PC-9 (cell line): ENCODE data around the gene SPATC1L. TPM values are rescaled to one million over a fixed set of nuclear protein-coding genes. Genes with fewer than 3 reads are reported as not detected.

ENCODE experiments used
- BruUV-seq: library from RNA; stranded (reverse); fragments of 400-500 nt; replicated peaks from 2 replicates; lab custom pipeline; 2021; lab: Mats Ljungman, UMichigan
- CTCF ChIA-PET: fragments of 300-600 bp; sonication (Branson Sonifier 250); formaldehyde crosslinking; loops from one replicate; lab custom pipeline; 2022; ENCODE audit warnings: antibody characterized with exemption; lab: Charles Lee
- POLR2A ChIA-PET: fragments of 300-600 bp; sonication (Branson Sonifier 250); formaldehyde crosslinking; loops from one replicate; lab custom pipeline; 2022; ENCODE audit warnings: antibody characterized with exemption; ENCODE audit not compliant: unreplicated experiment; lab: Charles Lee
- DNase-seq, 2 experiments: peaks; one replicate each; pipeline versions ENCODE4 v3.0.0 to v3.0.0-alpha.2; 2015 to 2022; ENCODE audit warnings: mixed read lengths in 1 of 2
- H2AFZ ChIP-seq: fragments of 200-600 bp; sonication (generic); 2 replicates; pipeline ENCODE4 v1.8.1; 2017; ENCODE audit warnings: antibody characterized with exemption
- H3F3A ChIP-seq: fragments of 200-600 bp; sonication (generic); 2 replicates; pipeline ENCODE4 v1.8.1; 2017; ENCODE audit warnings: antibody characterized with exemption, mild to moderate bottlenecking, low read depth; ENCODE audit not compliant: insufficient read depth
- H3K27ac ChIP-seq: fragments of 200-600 bp; sonication (generic); 2 replicates; pipeline ENCODE4 v1.6.1; 2016; ENCODE audit warnings: mixed run types
- H3K27me3 ChIP-seq: fragments of 200-600 bp; sonication (generic); 2 replicates; pipeline ENCODE4 v1.6.1; 2016; ENCODE audit warnings: low read depth, mixed run types; ENCODE audit not compliant: insufficient read depth
- H3K36me3 ChIP-seq: fragments of 200-600 bp; sonication (generic); 2 replicates; pipeline ENCODE4 v1.6.1; 2016; ENCODE audit warnings: low read depth, mixed run types
- H3K4me1 ChIP-seq: fragments of 200-600 bp; sonication (generic); replicated peaks from 2 replicates; pipeline ENCODE4 v1.6.1; 2016; ENCODE audit warnings: mixed run types; ENCODE audit not compliant: insufficient read depth
- H3K4me2 ChIP-seq: fragments of 200-600 bp; sonication (generic); 2 replicates; pipeline ENCODE4 v1.6.1; 2017; ENCODE audit warnings: mixed run types
- H3K4me3 ChIP-seq: fragments of 200-600 bp; sonication (generic); 2 replicates; pipeline ENCODE4 v1.6.1; 2016; ENCODE audit warnings: mixed run types
- H3K79me2 ChIP-seq: fragments of 200-600 bp; sonication (generic); 2 replicates; pipeline ENCODE4 v1.6.1; 2017; ENCODE audit warnings: low read depth, mixed run types
- H3K9me2 ChIP-seq: fragments of 200-600 bp; sonication (generic); 2 replicates; pipeline ENCODE4 v1.8.1; 2017; ENCODE audit warnings: mild to moderate bottlenecking; ENCODE audit not compliant: insufficient read depth
- H3K9me3 ChIP-seq: fragments of 200-600 bp; sonication (generic); 2 replicates; pipeline ENCODE4 v1.8.1; 2016; ENCODE audit warnings: low read depth; ENCODE audit not compliant: insufficient read depth
- H4K20me1 ChIP-seq: fragments of 200-600 bp; sonication (generic); 2 replicates; pipeline ENCODE4 v1.8.1; 2017; ENCODE audit not compliant: insufficient read depth
- CTCF ChIP-seq: fragments of 200-600 bp; sonication (generic); conservative IDR thresholded peaks from 2 replicates; pipeline ENCODE4 v1.6.1; 2017; ENCODE audit warnings: mixed run types, antibody characterized with exemption, mild to moderate bottlenecking, moderate library complexity
- EZH2 ChIP-seq: fragments of 200-600 bp; sonication (generic); IDR thresholded peaks from 2 replicates; pipeline ENCODE4 v1.8.0; 2017; ENCODE audit warnings: antibody characterized with exemption, low read depth
- intact Hi-C: fragments of 100-400 bp; cut with micrococcal nuclease; formaldehyde crosslinking; loops from one replicate; pipeline ENCODE4 v1.10.0; 2022; ENCODE audit not compliant: unreplicated experiment
- total RNA-seq: library from RNA; stranded (reverse); gene quantifications from 2 replicates; pipeline ENCODE4 v1.2.3, GENCODE V29; 2021

Gene SPATC1L
- total RNA-seq, 1 experiment from 2014 or later, result 32.7 TPM

- Histone ChIP-seq H3K9me2 (no peaks in the 10 kb centered on the region), H3K27me3 (no peaks in the 10 kb centered on the region), H3K9me3 (no peaks in the 10 kb centered on the region), H3K36me3 (no peaks in the 10 kb centered on the region), H2AFZ (no peak overlapping the region), H4K20me1 (no peaks in the 10 kb centered on the region), H3K4me2 (no peak overlapping the region), H3K4me1 (no peaks in the 10 kb centered on the region), H3K79me2 (no peaks in the 10 kb centered on the region), H3K4me3 (no peak overlapping the region), H3F3A (no peaks in the 10 kb centered on the region), H3K27ac (no peak overlapping the region)
- intact Hi-C loops, result no loop called here
- no peak for DNase-seq
- POLR2A ChIA-PET, result no interaction called here
- no TSS peak for BruUV-seq
- TF ChIP-seq CTCF (no peak), EZH2 (no peak)
- CTCF ChIA-PET, result no interaction called here
These were observed 25.5 kb downstream of the SPATC1L start for GRCh38 chr21:46158666-46159300.

GRCh38 chr21:46157987-46158451, 26.2 kb downstream of the SPATC1L start:
- no peak for DNase-seq
- intact Hi-C loops, result no loop called here
- no peaks in the 10 kb centered on the region for H3K27me3 ChIP-seq
- no peaks in the 10 kb centered on the region for H3K4me1 ChIP-seq
- H3K4me3 ChIP-seq, result no peak overlapping the region
- H3K9me3 ChIP-seq, result no peaks in the 10 kb centered on the region
- no peaks in the 10 kb centered on the region for H3K79me2 ChIP-seq
- ChIA-PET POLR2A (no interaction called here), CTCF (no interaction called here)
- no peak overlapping the region for H3K27ac ChIP-seq
- no peaks in the 10 kb centered on the region for H4K20me1 ChIP-seq
- no TSS peak for BruUV-seq
- TF ChIP-seq EZH2 (no peak), CTCF (no peak)
- no peaks in the 10 kb centered on the region for H3F3A ChIP-seq
- no peaks in the 10 kb centered on the region for H3K36me3 ChIP-seq
- H3K4me2 ChIP-seq, result no peak overlapping the region
- no peak overlapping the region for H2AFZ ChIP-seq
- H3K9me2 ChIP-seq, result no peaks in the 10 kb centered on the region

GRCh38 chr21:46157396-46157986, 26.8 kb downstream of the SPATC1L start:
- no peaks in the 10 kb centered on the region for H3K36me3 ChIP-seq
- no peak overlapping the region for H3K4me2 ChIP-seq
- no peaks in the 10 kb centered on the region for H3K4me1 ChIP-seq
- no peaks in the 10 kb centered on the region for H3K27me3 ChIP-seq
- no peak for DNase-seq
- intact Hi-C loops, result no loop called here
- H3F3A ChIP-seq, result no peaks in the 10 kb centered on the region
- ChIA-PET CTCF (no interaction called here), POLR2A (no interaction called here)
- no TSS peak for BruUV-seq
- H3K79me2 ChIP-seq, result no peaks in the 10 kb centered on the region
- no peaks in the 10 kb centered on the region for H3K9me2 ChIP-seq
- H3K9me3 ChIP-seq, result no peaks in the 10 kb centered on the region
- no peak overlapping the region for H3K27ac ChIP-seq
- H2AFZ ChIP-seq, result no peak overlapping the region
- TF ChIP-seq EZH2 (no peak), CTCF (no peak)
- no peak overlapping the region for H3K4me3 ChIP-seq
- no peaks in the 10 kb centered on the region for H4K20me1 ChIP-seq
